Loucy (cell line): Measurements from ENCODE around the gene LPP.

Experiments used
- H2AFZ ChIP-seq: fragments of 200-600 bp; sonication (generic); 2 replicates; pipeline ENCODE4 v1.6.0; 2016; ENCODE audit warnings: antibody characterized with exemption, mild to moderate bottlenecking, low read length, moderate library complexity
- H3F3A ChIP-seq: fragments of 200-600 bp; 2 replicates; pipeline ENCODE4 v1.6.0; 2016; ENCODE audit warnings: antibody characterized with exemption, low read depth, mild to moderate bottlenecking
- H3K27me3 ChIP-seq: fragments of 200-600 bp; sonication (generic); 2 replicates; pipeline ENCODE4 v1.6.1; 2014; ENCODE audit warnings: low read length, mild to moderate bottlenecking; ENCODE audit not compliant: insufficient read depth, poor library complexity, severe bottlenecking
- H3K36me3 ChIP-seq: fragments of 200-600 bp; sonication (generic); 2 replicates; pipeline ENCODE4 v1.6.1; 2016; ENCODE audit warnings: low read length; ENCODE audit not compliant: insufficient read depth
- H3K4me1 ChIP-seq: fragments of 200-600 bp; sonication (generic); 2 replicates; pipeline ENCODE4 v1.5.1; 2014; ENCODE audit warnings: low read length, mild to moderate bottlenecking; ENCODE audit not compliant: insufficient read depth, poor library complexity, severe bottlenecking
- H3K4me2 ChIP-seq: fragments of 200-600 bp; sonication (generic); 2 replicates; pipeline ENCODE4 v1.6.0; 2014; ENCODE audit warnings: antibody characterized with exemption, low read length, low read depth, mild to moderate bottlenecking; ENCODE audit not compliant: poor library complexity, severe bottlenecking
- H3K4me3 ChIP-seq: fragments of 200-600 bp; sonication (generic); 2 replicates; pipeline ENCODE4 v1.5.1; 2014; ENCODE audit warnings: low read length, mild to moderate bottlenecking, mixed read lengths; ENCODE audit not compliant: poor library complexity, severe bottlenecking
- H3K79me2 ChIP-seq: fragments of 200-600 bp; sonication (generic); 2 replicates; pipeline ENCODE4 v1.6.1; 2014; ENCODE audit warnings: low read length; ENCODE audit not compliant: insufficient read depth
- H3K9ac ChIP-seq: fragments of 200-600 bp; sonication (generic); 2 replicates; pipeline ENCODE4 v1.6.0; 2014; ENCODE audit warnings: mild to moderate bottlenecking, low read depth, low read length, moderate library complexity; ENCODE audit not compliant: poor library complexity, severe bottlenecking
- H3K9me2 ChIP-seq: fragments of 200-600 bp; sonication (generic); replicated peaks from 2 replicates; pipeline ENCODE4 v1.6.1; 2016; ENCODE audit warnings: low read depth, low read length, mixed read lengths
- H3K9me3 ChIP-seq: fragments of 200-600 bp; sonication (generic); 2 replicates; pipeline ENCODE4 v1.6.1; 2014; ENCODE audit warnings: mild to moderate bottlenecking, antibody characterized with exemption, low read length, low read depth; ENCODE audit not compliant: insufficient read depth
- H4K20me1 ChIP-seq: fragments of 200-600 bp; sonication (generic); 2 replicates; pipeline ENCODE4 v1.6.0; 2014; ENCODE audit warnings: antibody characterized with exemption, low read length, mild to moderate bottlenecking; ENCODE audit not compliant: insufficient read depth, poor library complexity, severe bottlenecking
- CTCF ChIP-seq: fragments of 200-600 bp; sonication (generic); conservative IDR thresholded peaks from 2 replicates; pipeline ENCODE4 v1.5.1; 2014; ENCODE audit warnings: mild to moderate bottlenecking, antibody characterized with exemption, low read length
- EZH2phosphoT487 ChIP-seq: fragments of 200-600 bp; IDR thresholded peaks from 2 replicates; pipeline ENCODE4 v1.6.1; 2018; ENCODE audit warnings: antibody characterized with exemption, mild to moderate bottlenecking, moderate library complexity, borderline replicate concordance

LPP gene

GRCh38 chr3:188360364-188360881 lies 206.5 kb downstream of the LPP start:
- H3K9me3 ChIP-seq, result no peaks in the 10 kb centered on the region
- no peak overlapping the region for H3K4me2 ChIP-seq
- H4K20me1 ChIP-seq, result no peaks in the 10 kb centered on the region
- no peaks in the 10 kb centered on the region for H3K9me2 ChIP-seq
- no peaks in the 10 kb centered on the region for H3K27me3 ChIP-seq
- peak overlapping the region; percentile 62 for H3K9ac ChIP-seq
- no peaks in the 10 kb centered on the region for H3F3A ChIP-seq
- TF ChIP-seq CTCF (no peak), EZH2phosphoT487 (no peak)
- peaks cover 38% of the 10 kb centered on the region for H3K4me1 ChIP-seq
- H3K36me3 ChIP-seq, result no peaks in the 10 kb centered on the region
- no peak overlapping the region for H3K4me3 ChIP-seq
- H2AFZ ChIP-seq, result no peak overlapping the region
- no peaks in the 10 kb centered on the region for H3K79me2 ChIP-seq

- Histone ChIP-seq H3K27me3 (no peaks in the 10 kb centered on the region), H3K4me2 (peak overlapping the region; percentile 4)
These were observed 207.9 kb downstream of the LPP start for GRCh38 chr3:188361888-188362287.

GRCh38 chr3:188362405-188362831 lies 208.5 kb downstream of the LPP start:
- Histone ChIP-seq H4K20me1 (no peaks in the 10 kb centered on the region), H3F3A (no peaks in the 10 kb centered on the region), H2AFZ (no peak overlapping the region), H3K36me3 (no peaks in the 10 kb centered on the region), H3K4me2 (peak overlapping the region; percentile 4), H3K27me3 (no peaks in the 10 kb centered on the region), H3K4me3 (no peak overlapping the region), H3K79me2 (peaks cover 6% of the 10 kb centered on the region; the same call in 1 of the 2 replicates), H3K9me2 (no peaks in the 10 kb centered on the region), H3K9me3 (no peaks in the 10 kb centered on the region), H3K4me1 (peaks cover 38% of the 10 kb centered on the region), H3K9ac (no peak overlapping the region)
- TF ChIP-seq EZH2phosphoT487, result no peak
- peak; percentile 47 for TF ChIP-seq CTCF

More at GRCh38 chr3:188361888-188362287, 207.9 kb downstream of the LPP start:
- peaks cover 6% of the 10 kb centered on the region; the same call in 1 of the 2 replicates for H3K79me2 ChIP-seq
- no peak overlapping the region for H3K9ac ChIP-seq
- H2AFZ ChIP-seq, result no peak overlapping the region
- peaks cover 38% of the 10 kb centered on the region for H3K4me1 ChIP-seq
- no peak overlapping the region for H3K4me3 ChIP-seq
- H3K36me3 ChIP-seq, result no peaks in the 10 kb centered on the region
- H3F3A ChIP-seq, result no peaks in the 10 kb centered on the region
- TF ChIP-seq EZH2phosphoT487 (no peak), CTCF (no peak)
- no peaks in the 10 kb centered on the region for H4K20me1 ChIP-seq
- no peaks in the 10 kb centered on the region for H3K9me3 ChIP-seq
- no peaks in the 10 kb centered on the region for H3K9me2 ChIP-seq
